ENCODE measurements around the gene SLC35F1.
A peak's percentile ranks its signal among the peaks of the same experiment; 100 is the strongest.

SLC35F1 gene

GRCh38 chr6:118306392-118307238 lies 399.6 kb downstream of the SLC35F1 start:
- TF ChIP-seq JUND (IDR thresholded peaks at IDR 0.05; ENCODE audit: low read depth) = no peak
- DNase-seq (ENCODE audit: low read depth in 1 of 2, low spot score in 1 of 2) = no peak
- in situ Hi-C loops (cut with HindIII; ENCODE audit: low pct_unique_long_range_greater_than_20kb, low sequenced_read_pairs) = no loop called here

DNA sequence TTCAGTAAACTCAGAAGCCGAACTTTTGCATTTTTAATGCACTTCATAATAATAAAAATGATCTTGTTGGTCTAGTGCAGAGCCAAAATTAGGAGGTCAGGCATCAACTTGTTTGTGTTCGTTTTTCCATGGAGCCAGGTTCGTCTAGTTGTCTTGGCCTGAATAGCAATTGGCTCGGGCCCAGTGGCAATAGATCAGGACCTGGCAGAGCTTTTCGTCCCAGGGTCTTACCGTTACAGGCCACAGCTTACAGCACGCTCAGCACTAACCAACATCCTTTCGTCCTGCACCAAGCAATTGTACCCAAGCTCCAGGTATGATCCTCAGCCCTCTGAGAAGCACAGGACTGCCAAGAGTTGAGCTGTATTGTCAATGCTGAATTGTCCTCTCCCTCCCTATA lies 400.5 kb downstream of the SLC35F1 start:
- in situ Hi-C loops (cut with HindIII; ENCODE audit: low pct_unique_long_range_greater_than_20kb, low sequenced_read_pairs) = no loop called here
- DNase-seq (ENCODE audit: low read depth in 1 of 2, low spot score in 1 of 2) = no peak

GRCh38 chr6:118309337-118310093 lies 402.5 kb downstream of the SLC35F1 start:
- no peak for TF ChIP-seq JUND (IDR thresholded peaks at IDR 0.05; ENCODE audit: low read depth)
- no peak for DNase-seq (ENCODE audit: low read depth in 1 of 2, low spot score in 1 of 2)
- in situ Hi-C loops (cut with HindIII; ENCODE audit: low pct_unique_long_range_greater_than_20kb, low sequenced_read_pairs) = no loop called here

More for the DNA sequence above, 400.5 kb downstream of the SLC35F1 start:
- TF ChIP-seq JUND (IDR thresholded peaks at IDR 0.05; ENCODE audit: low read depth) = no peak

DNA sequence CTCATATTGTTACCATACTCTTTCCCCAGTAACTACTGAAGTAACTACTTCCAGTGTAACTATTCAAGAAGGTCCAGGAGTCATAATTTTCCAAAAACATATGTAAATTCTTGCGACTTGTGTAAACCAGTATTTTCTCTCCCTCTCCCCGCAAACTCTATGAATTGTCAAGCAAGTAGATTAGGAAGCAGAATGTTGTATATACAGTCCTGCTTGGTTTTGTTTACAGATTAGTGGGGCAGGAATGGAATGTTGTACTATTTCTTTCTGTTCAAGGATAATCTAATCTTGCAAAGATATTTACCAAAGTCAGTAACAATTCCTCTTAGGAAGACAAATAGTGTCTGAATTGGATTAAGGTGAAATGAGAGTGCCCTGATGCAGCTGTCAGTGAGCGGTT lies 406.1 kb downstream of the SLC35F1 start:
- no peak for DNase-seq (ENCODE audit: low read depth in 1 of 2, low spot score in 1 of 2)
- in situ Hi-C loops (cut with HindIII; ENCODE audit: low pct_unique_long_range_greater_than_20kb, low sequenced_read_pairs) = no loop called here
- TF ChIP-seq JUND (IDR thresholded peaks at IDR 0.05; ENCODE audit: low read depth) = no peak

DNA sequence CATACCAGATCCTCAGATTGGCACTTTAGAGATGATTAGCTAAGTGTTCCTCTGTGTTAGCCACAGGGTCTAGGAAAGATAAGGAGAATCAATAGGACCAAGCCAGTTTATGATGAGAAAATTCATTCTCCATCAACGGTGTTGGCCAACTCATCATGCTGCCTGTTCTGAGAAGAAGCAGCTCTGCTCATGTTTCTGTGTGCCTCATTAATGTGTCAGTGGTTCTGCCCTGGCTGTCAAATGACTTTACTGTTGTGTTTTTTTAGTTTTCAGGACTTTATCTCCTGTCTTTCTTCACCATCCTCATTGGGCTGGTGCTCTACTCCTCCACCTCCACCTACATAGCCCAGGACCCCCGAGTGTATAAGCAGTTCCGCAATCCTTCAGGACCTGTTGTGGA lies 406.7 kb downstream of the SLC35F1 start:
- in situ Hi-C loops (cut with HindIII; ENCODE audit: low pct_unique_long_range_greater_than_20kb, low sequenced_read_pairs) = no loop called here
- no peak for TF ChIP-seq JUND (IDR thresholded peaks at IDR 0.05; ENCODE audit: low read depth)
- no peak for DNase-seq (ENCODE audit: low read depth in 1 of 2, low spot score in 1 of 2)

GRCh38 chr6:118316796-118317384 lies 409.8 kb downstream of the SLC35F1 start:
- in situ Hi-C loops (cut with HindIII; ENCODE audit: low pct_unique_long_range_greater_than_20kb, low sequenced_read_pairs) = no loop called here
- DNase-seq (ENCODE audit: low read depth in 1 of 2, low spot score in 1 of 2) = no peak
- no peak for TF ChIP-seq JUND (IDR thresholded peaks at IDR 0.05; ENCODE audit: low read depth)

DNA sequence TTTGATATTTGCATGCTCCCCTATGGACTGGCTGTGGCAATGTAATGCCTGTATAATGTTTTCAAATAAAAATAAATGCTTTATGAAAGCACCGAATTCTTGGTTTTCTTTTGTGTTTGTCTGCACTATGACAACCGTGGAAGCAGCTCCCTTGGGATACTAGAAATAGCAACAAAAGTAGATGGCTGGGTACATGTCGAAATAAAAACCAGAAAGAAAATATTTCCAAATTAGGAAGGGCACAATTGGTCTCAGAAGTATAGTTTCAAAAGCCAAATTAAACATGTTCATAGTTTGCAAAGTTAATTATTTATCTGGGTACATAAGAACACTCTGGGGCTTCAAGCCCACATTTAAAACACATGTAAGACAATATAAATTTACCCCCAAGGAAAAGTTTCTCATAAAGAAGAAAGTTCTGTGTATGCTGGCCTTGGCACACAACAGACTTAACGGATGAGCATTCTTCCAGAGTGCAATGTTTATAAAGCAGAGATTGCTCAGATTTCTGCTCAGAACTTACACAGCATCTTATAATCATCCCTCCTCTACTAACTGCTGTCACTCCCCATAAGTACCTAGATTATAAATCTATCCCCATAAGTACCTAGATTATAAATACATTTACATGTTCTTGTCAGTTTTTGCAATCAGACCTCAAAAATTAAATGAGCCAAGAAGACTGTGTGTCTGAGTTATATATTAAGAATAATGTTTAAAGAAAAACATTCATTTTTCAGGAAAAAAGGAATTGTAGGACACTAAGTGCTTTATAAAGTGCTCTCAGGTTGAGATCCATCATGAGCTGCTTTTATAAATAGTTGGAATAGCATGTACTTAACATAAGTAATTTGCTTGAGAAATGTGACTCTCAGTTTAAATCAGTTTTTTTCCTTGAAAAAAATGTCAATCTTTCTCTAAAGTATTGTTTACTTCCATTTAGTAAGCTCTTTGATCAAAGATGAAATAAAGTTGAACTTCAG lies 410.8 kb downstream of the SLC35F1 start:
- DNase-seq (ENCODE audit: low read depth in 1 of 2, low spot score in 1 of 2) = no peak
- in situ Hi-C loops (cut with HindIII; ENCODE audit: low pct_unique_long_range_greater_than_20kb, low sequenced_read_pairs) = no loop called here
- TF ChIP-seq JUND (IDR thresholded peaks at IDR 0.05; ENCODE audit: low read depth) = no peak

- no peak for TF ChIP-seq JUND (IDR thresholded peaks at IDR 0.05; ENCODE audit: low read depth)
- in situ Hi-C loops (cut with HindIII; ENCODE audit: low pct_unique_long_range_greater_than_20kb, low sequenced_read_pairs) = no loop called here
- no peak for DNase-seq (ENCODE audit: low read depth in 1 of 2, low spot score in 1 of 2)
These were observed 411.6 kb downstream of the SLC35F1 start for GRCh38 chr6:118318648-118319047.

DNA sequence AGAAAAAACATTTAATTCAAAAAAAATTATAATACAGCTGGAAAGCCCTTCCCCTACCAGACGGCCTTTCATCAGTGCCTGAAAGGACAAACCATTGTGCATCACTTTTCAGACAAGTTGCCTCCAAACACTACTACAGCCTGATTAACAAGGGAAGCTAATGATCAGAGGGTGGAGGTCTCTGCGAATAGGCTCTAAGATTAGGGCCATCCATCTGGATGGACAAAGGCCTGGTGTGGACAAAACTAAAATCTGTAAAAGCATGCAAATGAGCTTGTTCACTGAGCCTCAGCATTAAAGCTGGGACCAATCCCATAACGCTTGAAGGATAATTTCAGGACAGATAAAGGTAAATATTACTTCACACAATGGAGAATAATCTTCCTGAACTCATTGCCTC lies 412.4 kb downstream of the SLC35F1 start:
- no peak for DNase-seq (ENCODE audit: low read depth in 1 of 2, low spot score in 1 of 2)
- in situ Hi-C loops (cut with HindIII; ENCODE audit: low pct_unique_long_range_greater_than_20kb, low sequenced_read_pairs) = no loop called here
- no peak for TF ChIP-seq JUND (IDR thresholded peaks at IDR 0.05; ENCODE audit: low read depth)

DNA sequence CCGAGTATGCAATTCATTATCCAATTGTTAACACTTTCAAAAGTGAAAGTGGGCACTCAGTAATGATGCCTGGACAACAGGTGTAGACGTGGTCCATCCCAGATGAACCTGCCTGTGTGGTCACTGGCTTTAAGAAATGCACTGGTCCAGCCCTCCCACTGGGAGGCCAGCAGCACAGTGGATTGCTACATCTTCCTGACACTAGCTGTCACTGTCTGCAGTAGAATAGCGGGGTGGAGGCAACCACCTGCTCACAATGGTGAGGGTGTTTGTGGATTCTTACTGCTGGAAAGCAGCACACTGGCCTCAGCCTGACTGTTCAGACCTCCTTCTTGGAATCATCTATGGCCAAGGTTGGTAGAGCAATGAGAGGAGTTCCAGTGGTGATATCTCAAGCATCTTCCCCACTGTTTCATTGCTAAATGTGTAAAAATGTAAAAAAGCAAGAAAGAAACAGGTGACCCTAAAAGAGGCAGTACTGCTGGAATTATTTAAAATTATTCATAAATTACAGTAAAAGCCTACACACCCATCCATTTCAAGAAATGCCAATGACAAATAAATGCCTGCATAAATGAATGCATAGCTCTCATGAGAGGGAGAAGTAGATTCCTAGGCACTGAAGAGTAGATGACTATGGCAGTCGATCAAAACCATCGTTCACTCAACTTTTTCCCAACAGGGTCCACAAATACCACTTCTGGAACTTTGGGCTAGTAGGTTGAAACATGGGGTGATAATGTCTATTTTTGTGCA lies 413.0 kb downstream of the SLC35F1 start:
- TF ChIP-seq JUND (IDR thresholded peaks at IDR 0.05; ENCODE audit: low read depth) = no peak
- peak in 1 of 2 experiments; percentile 49 for DNase-seq (ENCODE audit: low read depth in 1 of 2, low spot score in 1 of 2)
- in situ Hi-C loops (cut with HindIII; ENCODE audit: low pct_unique_long_range_greater_than_20kb, low sequenced_read_pairs) = no loop called here

GRCh38 chr6:118320652-118321051 lies 413.6 kb downstream of the SLC35F1 start:
- no peak for TF ChIP-seq JUND (IDR thresholded peaks at IDR 0.05; ENCODE audit: low read depth)
- in situ Hi-C loops (cut with HindIII; ENCODE audit: low pct_unique_long_range_greater_than_20kb, low sequenced_read_pairs) = no loop called here
- DNase-seq (ENCODE audit: low read depth in 1 of 2, low spot score in 1 of 2) = no peak
